AG09319 (cell line): ENCODE results near the gene TMEM59.

Experiments used
- DNase-seq: peaks from one replicate; pipeline ENCODE4 v3.0.0-alpha.2; 2010; ENCODE audit warnings: low read depth; ENCODE audit errors: extremely low read depth
- TF ChIP-seq, protein P1 (sequence below): IDR thresholded peaks from 2 replicates; pipeline ENCODE4 v1.5.1; 2011; ENCODE audit warnings: low read depth, mild to moderate bottlenecking, inconsistent platforms, low read length, moderate library complexity

The TMEM59 gene

DNA sequence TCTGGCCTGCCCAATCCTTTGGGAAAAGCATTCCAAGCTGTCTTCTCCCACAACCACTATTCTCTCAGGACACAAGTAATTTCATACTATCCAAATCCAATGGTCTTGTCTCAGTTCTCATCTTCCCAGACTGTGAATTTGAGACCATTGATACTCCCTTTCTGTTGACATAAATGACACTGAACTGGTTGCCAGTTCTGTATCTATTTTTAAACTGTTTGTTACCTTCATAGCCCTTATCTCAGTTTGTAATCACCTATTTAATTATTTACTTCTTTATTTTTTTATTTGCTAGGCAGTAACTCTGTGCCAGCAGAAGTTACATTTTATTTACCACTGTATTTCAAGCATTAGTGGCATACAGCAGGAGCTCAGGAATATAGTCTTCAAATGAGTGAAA, 24.4 kb upstream of the TMEM59 start:
- no peak for DNase-seq
- TF ChIP-seq, protein P1, sequence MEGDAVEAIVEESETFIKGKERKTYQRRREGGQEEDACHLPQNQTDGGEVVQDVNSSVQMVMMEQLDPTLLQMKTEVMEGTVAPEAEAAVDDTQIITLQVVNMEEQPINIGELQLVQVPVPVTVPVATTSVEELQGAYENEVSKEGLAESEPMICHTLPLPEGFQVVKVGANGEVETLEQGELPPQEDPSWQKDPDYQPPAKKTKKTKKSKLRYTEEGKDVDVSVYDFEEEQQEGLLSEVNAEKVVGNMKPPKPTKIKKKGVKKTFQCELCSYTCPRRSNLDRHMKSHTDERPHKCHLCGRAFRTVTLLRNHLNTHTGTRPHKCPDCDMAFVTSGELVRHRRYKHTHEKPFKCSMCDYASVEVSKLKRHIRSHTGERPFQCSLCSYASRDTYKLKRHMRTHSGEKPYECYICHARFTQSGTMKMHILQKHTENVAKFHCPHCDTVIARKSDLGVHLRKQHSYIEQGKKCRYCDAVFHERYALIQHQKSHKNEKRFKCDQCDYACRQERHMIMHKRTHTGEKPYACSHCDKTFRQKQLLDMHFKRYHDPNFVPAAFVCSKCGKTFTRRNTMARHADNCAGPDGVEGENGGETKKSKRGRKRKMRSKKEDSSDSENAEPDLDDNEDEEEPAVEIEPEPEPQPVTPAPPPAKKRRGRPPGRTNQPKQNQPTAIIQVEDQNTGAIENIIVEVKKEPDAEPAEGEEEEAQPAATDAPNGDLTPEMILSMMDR, result no peak

DNA sequence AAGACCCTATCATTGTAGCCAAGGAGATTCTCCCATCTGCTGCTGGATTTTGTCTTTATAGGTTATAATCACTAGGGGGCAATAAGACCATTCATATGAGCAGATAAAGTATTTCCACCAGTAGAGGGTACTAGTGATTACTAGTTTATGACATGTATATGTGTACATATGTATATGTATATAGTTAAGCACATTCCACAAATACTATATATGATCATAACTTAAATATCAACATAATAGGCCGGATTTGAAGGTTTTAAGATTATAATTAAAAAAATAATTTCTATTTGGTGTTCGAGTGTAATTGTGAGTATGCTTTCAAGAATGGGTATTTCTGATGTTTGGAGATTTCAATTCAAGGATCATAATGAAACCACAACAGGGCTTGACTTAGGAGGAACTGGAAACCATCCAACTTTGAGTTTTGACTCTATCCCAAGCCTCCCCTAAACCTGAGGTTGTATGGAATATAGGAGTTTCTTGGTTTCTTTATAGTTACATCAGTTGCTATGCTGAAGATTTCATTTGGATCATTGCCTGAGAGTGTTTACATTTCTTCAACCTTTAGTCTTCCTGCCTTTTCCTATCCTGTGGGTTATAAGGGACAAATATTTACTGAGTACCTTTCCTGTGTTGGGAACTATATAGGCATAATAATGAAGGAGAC, 17.3 kb upstream of the TMEM59 start:
- no peak for DNase-seq
- TF ChIP-seq, protein P1, result peak; percentile 76

DNA sequence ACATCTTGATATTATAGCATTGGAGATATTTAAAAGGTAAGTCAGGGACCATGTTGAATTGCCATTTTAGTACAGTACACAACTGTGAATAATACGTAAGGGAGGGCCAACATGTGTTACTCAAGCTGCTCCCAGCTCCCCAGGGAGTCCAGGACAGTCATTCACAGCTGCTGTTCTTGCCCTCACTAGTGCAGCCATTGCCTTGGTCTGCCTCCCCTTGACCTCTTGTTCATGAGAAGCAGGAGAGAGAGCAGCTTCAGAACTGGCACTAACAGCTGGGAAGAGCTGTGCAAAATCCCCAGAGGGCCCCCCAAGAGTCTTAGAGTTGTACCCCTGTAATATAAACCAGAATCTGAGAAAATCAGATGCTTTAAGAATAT, 16.8 kb upstream of the TMEM59 start:
- DNase-seq, result no peak
- TF ChIP-seq, protein P1, result no peak

DNA sequence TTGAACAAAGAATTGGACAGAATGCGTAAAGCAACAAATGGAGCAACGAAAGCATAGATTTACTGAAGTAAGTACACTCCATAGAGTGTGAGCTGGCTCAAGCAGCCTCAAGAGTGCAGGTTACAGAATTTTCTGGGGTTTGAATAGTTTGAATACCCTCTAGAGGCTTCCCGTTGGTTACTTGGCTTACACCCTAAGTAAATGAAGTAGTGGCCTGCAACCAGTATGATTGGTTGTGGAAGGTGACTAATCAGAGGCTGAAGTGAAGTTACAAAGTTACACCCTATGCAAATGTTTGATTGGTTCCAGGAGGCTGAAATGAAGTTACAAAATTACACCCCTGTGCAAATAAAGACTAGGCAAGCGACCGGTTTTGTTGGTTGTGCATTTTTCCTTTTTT, 11.3 kb upstream of the TMEM59 start:
- no peak for DNase-seq
- TF ChIP-seq, protein P1, result no peak

DNA sequence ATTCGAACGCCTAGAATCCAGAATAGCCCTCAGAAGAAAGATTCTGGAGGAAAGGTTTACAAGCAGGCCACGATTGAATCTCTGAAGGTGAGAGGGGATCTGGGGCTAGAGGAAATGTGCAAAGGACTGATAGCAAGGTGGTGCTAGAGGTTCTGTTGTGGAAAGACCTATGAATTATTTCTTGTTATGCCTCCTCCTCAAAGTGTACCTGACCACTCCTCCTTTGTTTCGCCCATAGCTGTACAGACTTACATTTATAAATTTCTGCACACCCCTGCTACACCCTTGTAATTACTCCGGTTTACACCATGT, 1.4 kb upstream of the TMEM59 start:
- no peak for DNase-seq
- TF ChIP-seq, protein P1, result no peak

DNA sequence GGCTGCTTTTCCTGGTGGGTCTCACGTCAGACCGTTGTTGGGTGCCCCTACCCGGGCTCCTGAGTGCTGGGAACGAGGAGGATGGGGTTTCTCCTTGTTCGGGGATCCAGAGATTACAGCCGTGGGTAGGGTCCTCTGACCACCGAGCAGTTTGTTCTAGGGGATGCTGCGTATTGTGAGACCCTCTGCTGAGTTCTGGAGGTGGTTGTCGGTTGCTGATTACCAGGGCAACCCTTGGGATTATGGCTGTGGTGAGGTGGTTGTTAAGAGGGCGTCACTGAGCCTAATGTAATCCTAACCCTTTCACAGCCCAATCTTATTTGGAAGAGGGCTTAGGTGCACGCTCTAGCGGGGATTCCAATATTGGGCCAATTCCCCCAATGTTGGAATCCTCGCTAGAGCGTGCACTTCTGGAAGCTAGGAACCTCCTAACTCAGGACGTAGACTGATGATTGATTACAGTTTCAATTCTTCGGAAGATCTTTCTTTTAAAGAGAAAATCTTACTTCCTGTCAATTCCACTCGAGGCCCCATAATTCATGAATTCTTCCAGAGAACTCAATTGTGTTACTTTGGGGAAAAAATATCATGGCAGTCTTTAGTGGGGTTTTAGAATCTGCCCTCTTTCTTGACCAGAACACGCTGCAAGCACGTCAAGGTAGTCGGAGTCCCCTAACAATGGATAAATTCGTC, 887 bp upstream of the TMEM59 start:
- TF ChIP-seq, protein P1, result no peak
- no peak for DNase-seq

DNA sequence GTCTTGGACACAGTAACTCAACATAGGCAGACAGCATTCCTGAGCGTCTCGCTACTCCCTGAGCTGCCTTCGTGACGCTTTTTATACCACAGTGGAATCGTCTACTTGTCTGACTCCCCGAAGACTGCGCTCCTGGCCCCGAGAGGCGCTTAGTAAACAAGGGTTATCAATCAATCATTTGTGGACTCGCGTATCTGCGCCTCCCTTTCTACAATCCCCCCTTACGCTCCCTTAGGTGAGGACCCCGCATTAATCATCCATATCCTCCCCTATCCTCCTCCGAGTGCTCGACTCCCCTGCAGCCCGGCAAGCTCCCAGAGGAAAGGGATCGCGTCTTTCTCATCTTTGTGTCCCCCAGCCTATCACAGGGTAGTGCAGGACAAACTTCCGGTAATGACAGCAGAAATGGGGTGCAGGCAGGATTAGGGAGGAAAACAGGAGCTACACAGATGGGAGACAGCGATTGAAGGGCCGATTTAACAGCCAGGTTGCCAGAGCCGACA, 522 bp downstream of the TMEM59 start:
- TF ChIP-seq, protein P1, result no peak
- no peak for DNase-seq
